Body of pancreas (tissue), 4 donors: ENCODE data around the gene TLNRD1.

Source experiments
- POLR2A ChIP-seq, 3 donors: fragments of 450-650 bp; IDR thresholded peaks; one replicate each; pipeline ENCODE4 v1.6.1; 2016; ENCODE audit warnings: antibody characterized with exemption in 3 of 3, mild to moderate bottlenecking in 2 of 3
- TF ChIP-seq, protein P1 (sequence below), 7 experiments: fragments of 450-650 bp in 4 of 7; fragments of 200-600 bp in 3 of 7; sonication (generic) in 3 of 7; IDR thresholded peaks; one replicate each; pipeline ENCODE4 v1.5.1; 2016 to 2019; ENCODE audit warnings: antibody characterized with exemption in 7 of 7

DNA sequence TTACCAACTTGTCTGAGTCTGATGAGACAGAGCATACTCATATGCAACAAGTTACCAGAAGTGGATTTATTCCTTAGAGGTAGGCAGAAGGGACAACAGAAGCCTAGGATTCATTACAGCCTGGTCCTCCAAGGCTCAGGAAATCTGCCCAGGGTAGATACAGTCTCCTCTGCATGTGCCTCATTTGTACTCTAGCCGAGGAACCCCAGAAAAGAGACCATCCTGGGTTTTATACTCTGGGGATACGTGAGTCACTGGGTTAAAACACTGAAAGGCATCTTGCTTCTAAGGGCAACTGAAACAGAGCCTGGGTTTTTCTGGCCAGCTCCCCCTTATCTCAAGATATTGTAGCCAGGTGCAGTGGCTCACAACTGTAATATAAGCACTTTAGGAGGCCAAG lies 45.6 kb downstream of the TLNRD1 start:
- TF ChIP-seq, protein P1, sequence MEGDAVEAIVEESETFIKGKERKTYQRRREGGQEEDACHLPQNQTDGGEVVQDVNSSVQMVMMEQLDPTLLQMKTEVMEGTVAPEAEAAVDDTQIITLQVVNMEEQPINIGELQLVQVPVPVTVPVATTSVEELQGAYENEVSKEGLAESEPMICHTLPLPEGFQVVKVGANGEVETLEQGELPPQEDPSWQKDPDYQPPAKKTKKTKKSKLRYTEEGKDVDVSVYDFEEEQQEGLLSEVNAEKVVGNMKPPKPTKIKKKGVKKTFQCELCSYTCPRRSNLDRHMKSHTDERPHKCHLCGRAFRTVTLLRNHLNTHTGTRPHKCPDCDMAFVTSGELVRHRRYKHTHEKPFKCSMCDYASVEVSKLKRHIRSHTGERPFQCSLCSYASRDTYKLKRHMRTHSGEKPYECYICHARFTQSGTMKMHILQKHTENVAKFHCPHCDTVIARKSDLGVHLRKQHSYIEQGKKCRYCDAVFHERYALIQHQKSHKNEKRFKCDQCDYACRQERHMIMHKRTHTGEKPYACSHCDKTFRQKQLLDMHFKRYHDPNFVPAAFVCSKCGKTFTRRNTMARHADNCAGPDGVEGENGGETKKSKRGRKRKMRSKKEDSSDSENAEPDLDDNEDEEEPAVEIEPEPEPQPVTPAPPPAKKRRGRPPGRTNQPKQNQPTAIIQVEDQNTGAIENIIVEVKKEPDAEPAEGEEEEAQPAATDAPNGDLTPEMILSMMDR (IDR thresholded peaks at IDR 0.05) = no peak
- TF ChIP-seq POLR2A (IDR thresholded peaks at IDR 0.05) = no peak
